Right lobe of liver (tissue), 4 donors: ENCODE data around the gene MCL1.

Experiments used
- POLR2A ChIP-seq: fragments of 450-650 bp; IDR thresholded peaks from one replicate; pipeline ENCODE4 v1.6.1; 2017; ENCODE audit warnings: antibody characterized with exemption, mild to moderate bottlenecking
- TF ChIP-seq, protein P1 (sequence below), 4 donors: fragments of 200-600 bp in 3 of 4; fragments of 450-650 bp in 1 of 4; IDR thresholded peaks; one replicate each; pipeline versions ENCODE4 v1.5.1 to v1.8.0; 2016 to 2022; ENCODE audit warnings: antibody characterized with exemption in 4 of 4, mild to moderate bottlenecking in 2 of 4
- donor health status: DM: no; HTN: no; CAD: no.
- donor health status: DM: no; HTN: no; CAD: no.
- donor health status: DM: no; HTN: yes; CAD: no.

DNA sequence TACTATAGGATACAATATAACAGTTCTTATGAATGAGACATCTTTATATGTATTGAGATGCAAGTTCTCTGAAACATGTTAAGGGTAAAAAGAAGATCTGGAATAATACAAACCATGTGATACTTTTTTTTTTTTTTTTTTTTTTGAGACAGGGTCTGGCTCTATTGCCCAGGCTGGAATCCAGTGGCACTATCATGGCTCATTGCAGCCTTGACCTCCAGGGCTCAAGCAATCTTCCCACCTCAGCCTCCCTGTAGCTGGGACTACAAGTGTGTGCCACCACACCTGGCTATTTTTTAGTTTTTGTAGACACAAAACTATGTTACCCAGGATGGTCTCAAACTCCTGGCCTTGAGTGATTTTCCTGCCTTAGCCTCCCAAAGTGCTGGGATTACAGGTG lies 22.1 kb upstream of the MCL1 start:
- TF ChIP-seq, protein P1, sequence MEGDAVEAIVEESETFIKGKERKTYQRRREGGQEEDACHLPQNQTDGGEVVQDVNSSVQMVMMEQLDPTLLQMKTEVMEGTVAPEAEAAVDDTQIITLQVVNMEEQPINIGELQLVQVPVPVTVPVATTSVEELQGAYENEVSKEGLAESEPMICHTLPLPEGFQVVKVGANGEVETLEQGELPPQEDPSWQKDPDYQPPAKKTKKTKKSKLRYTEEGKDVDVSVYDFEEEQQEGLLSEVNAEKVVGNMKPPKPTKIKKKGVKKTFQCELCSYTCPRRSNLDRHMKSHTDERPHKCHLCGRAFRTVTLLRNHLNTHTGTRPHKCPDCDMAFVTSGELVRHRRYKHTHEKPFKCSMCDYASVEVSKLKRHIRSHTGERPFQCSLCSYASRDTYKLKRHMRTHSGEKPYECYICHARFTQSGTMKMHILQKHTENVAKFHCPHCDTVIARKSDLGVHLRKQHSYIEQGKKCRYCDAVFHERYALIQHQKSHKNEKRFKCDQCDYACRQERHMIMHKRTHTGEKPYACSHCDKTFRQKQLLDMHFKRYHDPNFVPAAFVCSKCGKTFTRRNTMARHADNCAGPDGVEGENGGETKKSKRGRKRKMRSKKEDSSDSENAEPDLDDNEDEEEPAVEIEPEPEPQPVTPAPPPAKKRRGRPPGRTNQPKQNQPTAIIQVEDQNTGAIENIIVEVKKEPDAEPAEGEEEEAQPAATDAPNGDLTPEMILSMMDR (IDR thresholded peaks at IDR 0.05): no peak
- TF ChIP-seq POLR2A: no peak
